ENCODE results near the gene ARPC5.
A peak's percentile ranks its signal among the peaks of the same experiment; 100 is the strongest.

Gene ARPC5

DNA sequence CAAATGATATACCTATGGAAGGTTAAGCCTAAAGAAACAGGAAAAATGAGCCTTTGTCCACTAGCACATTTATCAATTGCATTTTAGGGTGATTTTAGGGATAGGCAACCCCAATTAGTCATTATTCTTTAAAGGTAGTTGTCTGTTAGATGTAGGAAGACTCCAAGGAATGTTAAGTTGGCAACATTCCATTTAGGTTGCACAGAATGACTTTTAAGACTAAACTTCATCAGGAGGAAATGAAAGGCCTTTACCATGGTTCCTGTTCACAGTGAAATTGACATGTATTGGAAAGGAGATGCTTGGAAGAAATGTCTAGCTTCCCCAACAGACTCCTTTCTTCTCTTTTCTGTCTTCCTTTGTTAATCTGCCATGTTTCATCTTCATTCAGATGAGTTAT, 19.1 kb upstream of the ARPC5 start:
- Mint-ChIP-seq H3K9me3 (no peaks in the 10 kb centered on the region), H3K4me1 (ENCODE audit: low read depth) (peaks cover 29% of the 10 kb centered on the region), H3K27ac (no peak overlapping the region), H3K27me3 (no peaks in the 10 kb centered on the region), H3K4me3 (no peak overlapping the region), H3K36me3 (ENCODE audit: low read depth) (no peaks in the 10 kb centered on the region)
- intact Hi-C loops (cut with micrococcal nuclease): loop anchor here (2.0 to 10.0 kb wide), 4 partner anchors 18 to 570 kb away; no protein-coding TSS in a partner anchor

DNA sequence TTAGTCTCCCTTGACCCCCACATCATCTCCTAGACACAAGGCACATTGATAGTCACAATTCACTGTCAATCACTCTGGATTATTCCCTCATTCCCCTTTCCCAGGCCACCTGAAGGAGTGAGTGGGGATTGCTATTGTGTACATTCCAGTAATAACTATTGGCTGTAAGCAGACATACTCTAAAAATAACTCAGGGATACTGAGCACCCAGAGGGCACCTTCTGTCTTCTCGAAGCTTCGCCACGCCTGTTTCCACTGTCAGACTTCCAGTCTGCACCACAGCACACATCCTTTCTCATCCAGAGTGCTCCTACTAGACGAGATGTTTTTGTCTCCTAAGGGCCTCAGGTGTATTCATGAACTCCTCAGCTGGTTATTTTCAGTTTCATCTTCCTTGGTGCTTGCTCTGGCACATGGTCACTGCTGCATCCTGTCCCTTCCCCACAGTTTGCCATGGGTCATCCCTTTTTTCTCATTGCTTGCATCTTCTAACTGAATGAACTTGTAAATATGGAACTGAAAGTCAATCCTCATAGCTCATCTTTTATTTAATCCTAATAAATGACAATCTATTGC, 18.4 kb upstream of the ARPC5 start:
- H3K27ac Mint-ChIP-seq: peak overlapping the region; percentile 50
- H3K4me3 Mint-ChIP-seq: no peak overlapping the region
- H3K4me1 Mint-ChIP-seq (ENCODE audit: low read depth): peaks cover 29% of the 10 kb centered on the region
- H3K36me3 Mint-ChIP-seq (ENCODE audit: low read depth): no peaks in the 10 kb centered on the region
- intact Hi-C loops (cut with micrococcal nuclease): loop anchor here (2.0 to 10.0 kb wide), 4 partner anchors 17 to 571 kb away; no protein-coding TSS in a partner anchor
- no peaks in the 10 kb centered on the region for H3K9me3 Mint-ChIP-seq
- H3K27me3 Mint-ChIP-seq: no peaks in the 10 kb centered on the region

DNA sequence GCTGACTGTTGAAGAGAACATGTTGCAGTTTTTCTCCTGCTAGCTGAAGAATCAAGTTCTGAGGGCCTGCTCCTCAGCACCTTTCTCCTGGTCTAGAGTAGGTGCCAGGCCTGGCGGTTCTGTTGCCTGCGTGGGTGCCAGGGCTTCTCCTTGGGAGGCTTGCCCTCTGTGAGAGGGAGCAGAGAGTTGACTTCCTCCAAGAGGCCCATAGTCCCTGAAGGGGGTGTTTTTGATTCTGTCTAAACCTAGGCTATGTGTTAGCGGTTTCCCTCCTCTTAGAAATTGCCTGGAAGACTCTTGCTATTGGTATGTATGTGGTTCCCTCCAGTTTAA, 17.8 kb upstream of the ARPC5 start:
- no peak overlapping the region for H3K4me3 Mint-ChIP-seq
- H3K27me3 Mint-ChIP-seq: no peaks in the 10 kb centered on the region
- H3K27ac Mint-ChIP-seq: peak overlapping the region; percentile 50
- no peaks in the 10 kb centered on the region for H3K36me3 Mint-ChIP-seq (ENCODE audit: low read depth)
- H3K4me1 Mint-ChIP-seq (ENCODE audit: low read depth): peaks cover 29% of the 10 kb centered on the region
- intact Hi-C loops (cut with micrococcal nuclease): loop anchor here (5.0 to 10.0 kb wide), 3 partner anchors 34 to 571 kb away; no protein-coding TSS in a partner anchor
- no peaks in the 10 kb centered on the region for H3K9me3 Mint-ChIP-seq

DNA sequence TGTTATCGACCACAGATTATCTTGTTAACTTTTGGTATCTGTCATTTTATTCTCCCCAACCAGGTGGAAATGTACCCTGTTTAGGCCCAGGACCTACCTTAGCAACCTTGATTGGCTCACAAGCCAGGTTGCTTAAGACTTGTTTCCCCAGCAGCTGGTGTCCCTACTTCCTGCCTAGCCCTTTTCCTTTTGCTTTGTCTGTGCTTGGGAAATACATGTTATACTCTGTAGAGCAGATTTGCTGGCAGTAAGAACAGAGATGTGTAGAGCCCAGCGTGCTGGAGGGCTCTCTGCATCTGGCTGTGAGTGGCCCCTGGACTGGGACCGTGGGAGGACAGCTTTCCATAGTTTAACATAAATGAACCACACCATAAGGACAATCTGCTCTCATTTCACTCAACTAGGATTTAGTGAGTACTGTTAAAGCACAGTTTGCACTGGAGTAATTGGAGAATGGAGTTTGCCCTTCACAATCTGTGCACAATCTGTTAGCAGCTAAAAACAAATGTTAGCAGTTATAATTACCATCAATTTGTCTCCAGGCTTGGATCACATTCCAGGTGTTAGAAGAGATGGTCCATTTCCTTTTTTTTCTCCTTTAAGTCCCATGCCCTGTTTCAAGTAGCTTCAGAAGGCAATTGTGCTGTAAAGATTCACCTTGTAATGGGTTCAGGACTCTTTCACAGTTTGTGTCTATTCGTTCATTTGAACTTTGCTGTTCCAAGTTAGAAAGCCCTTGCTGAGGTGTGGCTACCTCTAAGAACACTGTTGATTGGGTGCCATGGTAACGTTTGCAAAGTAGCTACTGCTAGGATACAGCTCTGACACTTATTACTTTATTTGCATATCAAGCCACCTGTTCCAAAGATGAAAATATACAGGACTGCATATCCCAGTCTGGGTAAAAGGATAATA, 17.2 kb upstream of the ARPC5 start, which contains the start of gene APOBEC4:
Gene APOBEC4 (minus strand): TSS at position 770 of the 915 bp plus-strand sequence. CDS start 4,535 bp downstream, outside the sequence.
- intact Hi-C loops (cut with micrococcal nuclease): loop anchor here (5.0 to 10.0 kb wide), 3 partner anchors 34 to 572 kb away; no protein-coding TSS in a partner anchor
- Mint-ChIP-seq H3K27me3 (no peaks in the 10 kb centered on the region), H3K9me3 (no peaks in the 10 kb centered on the region), H3K4me1 (ENCODE audit: low read depth) (peaks cover 29% of the 10 kb centered on the region), H3K27ac (peak within 1 kb of the TSS; percentile 50), H3K36me3 (ENCODE audit: low read depth) (no peaks in the 10 kb centered on the region), H3K4me3 (no peak within 1 kb of the TSS)

DNA sequence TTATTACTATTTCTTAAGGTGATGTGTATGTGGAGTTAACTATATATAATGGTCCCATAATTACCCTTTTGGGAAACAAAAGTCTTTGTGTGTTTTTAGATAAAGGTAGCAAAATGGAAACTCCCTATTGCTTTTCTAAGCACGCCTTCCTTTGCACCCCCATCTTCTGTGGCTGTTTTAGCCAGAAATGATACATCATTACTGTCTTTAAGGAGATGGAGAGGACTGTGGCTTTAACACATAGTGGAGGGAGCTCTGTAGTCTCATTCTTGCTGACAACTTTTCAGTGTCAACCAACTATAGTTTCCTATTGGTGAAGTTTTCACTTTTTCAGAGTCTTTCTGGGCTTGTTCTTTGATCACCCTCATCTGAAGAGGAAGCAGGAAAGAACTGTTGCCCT, 16.5 kb upstream of the ARPC5 start:
- Mint-ChIP-seq H3K36me3 (ENCODE audit: low read depth) (no peaks in the 10 kb centered on the region), H3K9me3 (no peaks in the 10 kb centered on the region), H3K4me3 (no peak overlapping the region), H3K27me3 (no peaks in the 10 kb centered on the region), H3K27ac (no peak overlapping the region), H3K4me1 (ENCODE audit: low read depth) (peaks cover 36% of the 10 kb centered on the region)
- intact Hi-C loops (cut with micrococcal nuclease): loop anchor here (5.0 to 10.0 kb wide), 3 partner anchors 35 to 573 kb away; no protein-coding TSS in a partner anchor

DNA sequence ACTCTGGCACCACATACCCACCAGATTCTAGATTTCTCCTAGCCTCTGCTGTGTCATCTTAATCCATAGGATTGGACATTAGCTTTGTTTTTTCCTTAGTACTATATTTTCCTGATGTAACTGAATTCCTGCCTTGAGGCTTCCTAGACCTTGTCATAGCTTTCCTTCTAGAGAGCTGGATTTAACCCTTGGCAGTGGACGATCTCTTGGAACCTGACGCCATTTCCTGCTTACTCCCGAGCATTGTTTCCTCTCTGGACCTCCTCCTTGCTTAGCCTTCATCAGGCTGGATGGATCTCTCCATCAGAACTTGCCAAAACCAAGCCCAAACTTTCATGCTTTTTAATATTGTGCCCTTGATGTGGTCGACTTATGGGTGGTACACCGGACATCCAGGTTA, 16.0 kb upstream of the ARPC5 start:
- intact Hi-C loops (cut with micrococcal nuclease): loop anchor here (5.0 to 10.0 kb wide), 3 partner anchors 36 to 573 kb away; no protein-coding TSS in a partner anchor
- Mint-ChIP-seq H3K36me3 (ENCODE audit: low read depth) (no peaks in the 10 kb centered on the region), H3K4me3 (no peak overlapping the region), H3K4me1 (ENCODE audit: low read depth) (peaks cover 41% of the 10 kb centered on the region), H3K9me3 (no peaks in the 10 kb centered on the region), H3K27ac (no peak overlapping the region), H3K27me3 (no peaks in the 10 kb centered on the region)

DNA sequence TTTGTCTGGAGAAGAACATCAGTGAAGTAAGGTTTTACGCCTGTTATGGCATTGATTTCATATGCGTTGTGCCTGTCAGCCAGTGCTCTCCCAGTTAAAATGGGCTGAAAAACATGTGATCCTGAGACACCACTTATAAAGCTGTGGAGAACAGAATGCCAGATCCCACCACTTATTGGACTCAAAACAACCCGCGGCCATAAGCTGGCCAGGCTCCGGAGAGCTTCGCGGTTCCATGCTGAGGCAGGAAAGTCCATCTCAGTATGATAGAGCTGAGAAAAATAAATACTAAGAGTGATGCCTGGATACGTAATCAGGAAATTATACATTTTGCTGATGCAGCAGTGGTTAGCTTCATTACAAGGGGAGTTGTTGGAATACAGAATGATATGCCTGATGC, 12.5 kb upstream of the ARPC5 start:
- no peaks in the 10 kb centered on the region for H3K36me3 Mint-ChIP-seq (ENCODE audit: low read depth)
- intact Hi-C loops (cut with micrococcal nuclease): no loop called here
- no peak overlapping the region for H3K4me3 Mint-ChIP-seq
- peaks cover 25% of the 10 kb centered on the region for H3K4me1 Mint-ChIP-seq (ENCODE audit: low read depth)
- no peak overlapping the region for H3K27ac Mint-ChIP-seq
- H3K27me3 Mint-ChIP-seq: no peaks in the 10 kb centered on the region
- H3K9me3 Mint-ChIP-seq: no peaks in the 10 kb centered on the region

DNA sequence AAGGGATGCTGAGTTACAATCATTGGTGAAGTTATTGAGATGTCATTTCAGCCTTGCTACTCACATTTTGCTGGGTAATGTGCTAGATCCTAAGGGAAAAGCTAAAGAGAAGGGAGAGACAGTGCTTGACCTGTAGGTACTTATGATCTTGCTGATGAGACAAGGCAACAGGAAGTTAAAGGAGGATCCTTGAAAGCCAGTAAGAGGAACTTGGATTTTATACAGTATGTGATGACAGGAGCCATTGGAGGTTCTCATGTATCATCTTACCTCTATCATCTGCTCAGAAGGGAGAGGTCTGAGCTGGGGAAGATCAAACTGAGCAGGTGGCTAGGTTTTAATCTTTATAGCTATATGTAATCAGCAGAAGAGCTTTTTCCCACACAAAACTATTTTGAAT, 11.2 kb upstream of the ARPC5 start:
- H3K27ac Mint-ChIP-seq: peak overlapping the region; percentile 53
- intact Hi-C loops (cut with micrococcal nuclease): no loop called here

DNA sequence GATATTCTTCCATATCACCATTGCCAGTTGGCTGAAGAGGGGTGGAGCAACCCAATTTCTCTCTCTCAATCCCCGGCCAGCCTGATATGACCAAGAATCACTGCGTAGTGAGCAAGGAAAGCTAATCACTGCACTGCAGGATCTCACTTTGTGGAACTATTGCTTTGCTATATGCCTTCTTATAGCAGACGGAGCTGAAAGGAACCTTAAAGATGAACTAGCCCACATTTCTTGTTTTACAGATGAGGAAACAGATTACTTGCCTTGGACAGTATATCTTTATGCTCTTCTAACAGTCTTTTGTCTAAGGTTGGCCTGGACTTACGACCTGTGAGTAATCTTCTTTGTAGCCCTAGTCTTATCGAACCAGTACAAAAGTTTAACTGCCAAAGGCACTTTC, 9.9 kb upstream of the ARPC5 start:
- Mint-ChIP-seq H3K36me3 (ENCODE audit: low read depth) (no peaks in the 10 kb centered on the region), H3K9me3 (no peaks in the 10 kb centered on the region), H3K27me3 (peaks cover 2% of the 10 kb centered on the region), H3K4me3 (no peak overlapping the region), H3K4me1 (ENCODE audit: low read depth) (peaks cover 17% of the 10 kb centered on the region), H3K27ac (no peak overlapping the region)
- intact Hi-C loops (cut with micrococcal nuclease): no loop called here

More for the DNA sequence above, 11.2 kb upstream of the ARPC5 start:
- peaks cover 17% of the 10 kb centered on the region for H3K4me1 Mint-ChIP-seq (ENCODE audit: low read depth)
- H3K27me3 Mint-ChIP-seq: peaks cover 2% of the 10 kb centered on the region
- no peak overlapping the region for H3K4me3 Mint-ChIP-seq
- H3K9me3 Mint-ChIP-seq: no peaks in the 10 kb centered on the region
- H3K36me3 Mint-ChIP-seq (ENCODE audit: low read depth): no peaks in the 10 kb centered on the region

DNA sequence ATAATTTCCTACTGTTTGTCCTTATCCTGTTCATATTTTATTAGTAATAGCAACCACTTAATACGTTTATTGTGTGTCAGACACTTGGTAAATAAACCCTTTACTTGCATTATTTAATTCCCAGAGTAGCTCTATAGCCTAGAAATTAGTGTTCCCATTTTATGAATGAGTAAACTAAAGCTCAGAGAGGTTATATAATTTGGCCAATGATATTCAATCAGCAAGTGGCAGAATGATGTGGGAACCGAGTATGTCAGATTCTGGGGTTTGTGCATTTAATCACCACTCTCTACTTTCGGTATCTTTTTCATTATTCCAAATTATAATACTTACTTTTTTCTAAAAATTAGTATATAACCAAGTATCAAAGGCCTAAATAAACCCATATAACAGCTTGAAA, 6.6 kb upstream of the ARPC5 start:
- Mint-ChIP-seq H3K36me3 (ENCODE audit: low read depth) (no peaks in the 10 kb centered on the region), H3K27ac (no peak overlapping the region), H3K9me3 (no peaks in the 10 kb centered on the region), H3K27me3 (peaks cover 3% of the 10 kb centered on the region), H3K4me3 (no peak overlapping the region), H3K4me1 (ENCODE audit: low read depth) (peaks cover 18% of the 10 kb centered on the region)
- intact Hi-C loops (cut with micrococcal nuclease): no loop called here

DNA sequence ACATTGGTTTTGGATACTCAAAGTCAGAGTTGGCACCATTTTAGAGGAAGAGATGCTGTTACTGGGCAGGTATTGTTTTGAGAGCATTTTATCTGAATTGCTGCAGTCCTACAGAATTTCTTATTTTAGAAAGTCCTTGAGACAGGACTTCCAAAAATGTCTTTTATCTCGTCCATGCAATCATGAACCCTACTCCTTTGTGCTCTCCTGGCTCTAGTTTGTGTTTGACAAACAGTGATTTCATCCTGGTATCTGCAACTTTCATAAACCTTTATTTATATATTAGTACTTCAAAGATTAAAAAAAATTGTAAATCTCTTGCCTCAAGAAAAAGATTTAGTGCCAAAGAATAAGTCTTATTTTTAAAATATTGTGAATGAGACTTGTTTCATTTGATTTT, 4.6 kb upstream of the ARPC5 start:
- Mint-ChIP-seq H3K27me3 (peaks cover 3% of the 10 kb centered on the region), H3K27ac (no peak overlapping the region), H3K4me3 (no peak overlapping the region), H3K4me1 (ENCODE audit: low read depth) (peaks cover 23% of the 10 kb centered on the region), H3K36me3 (ENCODE audit: low read depth) (peaks cover 10% of the 10 kb centered on the region), H3K9me3 (no peaks in the 10 kb centered on the region)
- intact Hi-C loops (cut with micrococcal nuclease): no loop called here

DNA sequence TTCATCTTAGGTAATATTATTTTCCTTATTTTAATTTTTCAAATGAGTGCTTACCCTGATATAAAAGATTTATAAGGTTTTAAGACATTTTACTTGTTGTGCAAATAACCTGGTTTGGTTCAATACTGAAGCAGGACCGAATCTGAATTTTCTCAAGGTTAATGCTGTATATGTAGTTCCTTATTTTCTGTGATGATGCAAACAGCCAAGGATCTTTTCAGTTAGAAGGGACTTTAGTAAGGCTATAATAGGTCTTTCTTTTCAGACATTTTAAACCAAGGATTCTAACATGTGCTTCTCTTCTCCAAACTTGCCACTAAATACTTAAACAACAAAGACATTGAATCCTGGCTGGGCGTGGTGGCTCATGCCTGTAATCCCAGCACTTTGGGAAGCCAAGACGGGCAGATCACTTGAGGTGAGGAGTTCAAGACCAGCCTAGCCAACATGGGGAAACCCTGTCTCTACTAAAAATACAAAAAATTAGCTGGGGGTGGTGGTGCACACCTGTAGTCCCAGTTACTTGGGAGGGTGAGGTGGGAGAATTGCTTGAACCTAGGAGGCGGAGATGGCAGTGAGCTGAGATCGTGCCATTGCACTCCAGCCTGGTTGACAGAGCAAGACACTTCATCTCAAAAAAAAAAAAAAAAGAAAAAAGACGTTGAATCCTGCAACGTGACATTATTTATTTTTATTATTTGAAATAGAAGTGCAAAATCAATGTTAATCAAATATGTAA, 3.2 kb upstream of the ARPC5 start:
- H3K27me3 Mint-ChIP-seq: peaks cover 3% of the 10 kb centered on the region
- intact Hi-C loops (cut with micrococcal nuclease): loop anchor here (5.0 kb wide), 1 partner anchor 168 kb away; the partner anchor contains the start of gene RGL1
- H3K36me3 Mint-ChIP-seq (ENCODE audit: low read depth): peaks cover 22% of the 10 kb centered on the region
- H3K9me3 Mint-ChIP-seq: no peaks in the 10 kb centered on the region
- H3K27ac Mint-ChIP-seq: no peak overlapping the region
- no peak overlapping the region for H3K4me3 Mint-ChIP-seq
- H3K4me1 Mint-ChIP-seq (ENCODE audit: low read depth): peaks cover 23% of the 10 kb centered on the region

DNA sequence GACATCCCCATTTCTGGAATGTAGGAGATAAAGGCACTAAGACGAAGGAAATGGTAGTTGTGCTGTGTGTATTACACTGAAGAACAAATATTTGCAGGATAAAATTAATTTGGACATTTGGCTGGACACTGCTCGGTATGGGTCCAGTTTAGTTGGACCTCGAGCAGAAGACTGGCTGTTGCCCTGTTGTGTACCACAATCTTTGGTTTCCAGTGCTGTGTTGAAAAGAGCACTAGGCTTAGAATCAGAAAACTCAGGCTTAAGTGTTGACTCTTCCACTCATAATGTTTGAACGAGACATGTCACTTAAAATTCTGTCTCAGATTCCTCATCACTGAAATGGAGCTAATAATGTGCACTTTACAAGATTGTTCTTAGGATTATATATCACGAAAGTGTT, 1.2 kb upstream of the ARPC5 start:
- Mint-ChIP-seq H3K27me3 (peaks cover 2% of the 10 kb centered on the region), H3K4me3 (peak overlapping the region; percentile 99)

More for the DNA sequence above, 1.2 kb upstream of the ARPC5 start:
- no peaks in the 10 kb centered on the region for H3K9me3 Mint-ChIP-seq
- H3K4me1 Mint-ChIP-seq (ENCODE audit: low read depth): peaks cover 23% of the 10 kb centered on the region
- peak overlapping the region; percentile 98 for H3K27ac Mint-ChIP-seq
- intact Hi-C loops (cut with micrococcal nuclease): loop anchor here (2.0 to 5.0 kb wide), 2 partner anchors 18 to 171 kb away; partner anchors contain the start of gene RGL1
- H3K36me3 Mint-ChIP-seq (ENCODE audit: low read depth): peaks cover 36% of the 10 kb centered on the region

Measured in dendritic cell treated with granulocyte-macrophage colony-stimulating factor and Interleukin-4, amounts not matched to agents 40 ng/mL and 50 ng/mL, for 4 days (primary cell).